HG03066 (cell line): ENCODE data around the gene MAP3K2.

Experiments
- ATAC-seq: cut with Tn5 transposase; IDR thresholded peaks from one replicate; pipeline ENCODE4 v1.9.1; 2021; ENCODE audit warnings: low read depth; ENCODE audit not compliant: unreplicated experiment

Gene MAP3K2

GRCh38 chr2:127407661-127408003 lies 19.9 kb upstream of the MAP3K2 start:
- peak; percentile 21 for ATAC-seq

- ATAC-seq: no peak
These were observed 19.3 kb upstream of the MAP3K2 start for GRCh38 chr2:127407091-127407490.

GRCh38 chr2:127406454-127406853 lies 18.7 kb upstream of the MAP3K2 start:
- no peak for ATAC-seq

GRCh38 chr2:127405255-127405610 lies 17.5 kb upstream of the MAP3K2 start:
- no peak for ATAC-seq

DNA sequence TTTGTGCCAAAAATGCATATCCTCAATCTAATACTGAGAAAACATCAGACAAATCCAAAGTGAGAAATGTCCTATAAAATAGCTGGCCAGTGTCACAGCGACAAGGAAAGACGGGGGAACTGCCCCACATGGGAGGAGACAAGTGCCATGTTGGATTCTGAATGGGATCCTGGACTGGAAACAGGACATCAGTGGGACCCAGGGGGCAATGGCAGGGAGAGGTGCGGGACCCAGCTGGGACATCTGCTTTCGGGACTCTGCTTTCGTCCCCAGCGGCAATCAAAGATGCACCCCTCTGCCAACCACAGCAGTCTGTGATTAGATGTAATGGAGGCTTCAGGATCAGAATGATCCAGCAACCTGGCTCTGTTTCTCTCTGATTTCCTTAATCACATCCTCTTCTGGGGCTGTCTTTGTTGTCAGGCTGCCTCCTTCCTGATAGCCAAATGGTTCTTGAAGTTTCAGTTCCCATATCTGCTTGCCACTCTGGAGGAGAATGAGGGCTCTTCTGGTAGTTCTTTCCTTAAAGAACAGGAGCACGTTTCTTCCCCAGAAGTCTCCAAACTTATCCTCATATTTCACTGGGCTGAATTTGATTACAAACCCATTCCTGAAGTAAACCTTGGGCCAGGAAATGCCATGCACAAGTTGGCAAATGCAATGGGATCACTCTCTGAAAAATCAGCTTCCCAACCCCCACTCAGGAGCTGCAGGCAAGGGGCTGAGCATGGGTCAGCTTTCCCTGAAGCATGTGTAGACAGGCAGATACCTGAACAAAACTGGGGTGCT lies 16.9 kb upstream of the MAP3K2 start:
- ATAC-seq: no peak

DNA sequence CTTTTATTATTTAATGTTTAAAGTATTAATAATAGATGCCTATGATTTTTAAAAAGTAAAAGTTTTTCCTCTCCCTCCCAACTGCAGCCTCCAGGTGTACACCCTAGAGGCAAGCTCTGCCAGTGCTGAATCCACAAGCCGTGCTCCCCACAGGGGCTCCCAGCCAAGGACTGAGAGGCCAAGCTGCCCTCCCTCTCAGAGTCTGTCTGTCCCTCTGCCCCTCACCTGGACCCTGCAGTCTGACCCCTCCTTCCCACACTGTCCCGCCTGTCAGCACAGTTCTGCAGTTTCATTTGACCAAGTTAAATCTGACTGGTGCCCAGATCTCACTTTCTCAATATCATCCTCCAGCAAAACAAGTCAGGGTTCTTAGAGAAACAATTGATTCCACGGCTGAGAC lies 15.7 kb upstream of the MAP3K2 start:
- ATAC-seq: no peak

DNA sequence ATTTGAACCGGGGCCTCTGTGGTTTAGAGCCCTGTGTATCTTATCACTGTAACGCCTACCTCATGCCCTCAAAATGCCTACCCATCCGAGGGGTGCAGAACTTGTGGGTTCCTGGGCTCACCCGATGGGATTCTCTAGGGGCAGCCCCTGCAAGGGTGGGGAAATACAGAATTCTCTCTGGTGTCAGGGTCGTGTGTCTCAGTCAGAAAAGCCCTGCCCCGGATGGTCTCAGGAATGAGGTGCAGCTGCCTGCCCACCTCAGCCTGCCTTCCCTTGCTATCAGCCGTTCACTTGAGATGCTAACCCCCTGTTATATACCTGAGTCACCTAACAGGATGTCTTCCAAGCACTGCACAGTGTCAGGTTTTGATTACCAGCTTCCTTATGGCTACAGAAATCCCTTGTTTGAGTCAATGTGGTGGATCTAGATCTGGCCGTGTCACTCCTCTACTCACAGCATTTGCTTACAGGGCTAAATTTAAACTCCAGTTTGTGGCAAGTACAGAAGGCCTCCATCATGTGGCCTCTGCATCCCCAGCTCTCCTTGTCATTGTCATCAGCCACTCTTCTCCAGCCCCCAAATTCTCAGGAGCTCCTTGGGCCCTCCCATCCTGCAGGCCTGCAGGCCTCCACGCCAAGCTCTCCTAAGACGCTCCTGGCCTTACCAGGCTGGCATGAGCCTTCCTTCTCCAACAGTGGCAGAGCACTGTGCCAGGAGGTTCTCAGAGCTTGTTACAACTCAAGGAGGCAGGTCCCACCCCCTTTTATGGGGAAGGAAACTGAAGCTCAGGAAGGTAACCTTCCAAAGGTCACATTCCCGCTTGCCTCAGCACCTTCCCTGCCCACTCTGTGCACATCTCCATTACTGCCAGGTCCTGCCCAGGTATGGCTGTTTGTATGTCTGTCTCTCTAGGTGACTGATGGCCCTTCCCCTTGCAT lies 14.3 kb upstream of the MAP3K2 start:
- no peak for ATAC-seq

DNA sequence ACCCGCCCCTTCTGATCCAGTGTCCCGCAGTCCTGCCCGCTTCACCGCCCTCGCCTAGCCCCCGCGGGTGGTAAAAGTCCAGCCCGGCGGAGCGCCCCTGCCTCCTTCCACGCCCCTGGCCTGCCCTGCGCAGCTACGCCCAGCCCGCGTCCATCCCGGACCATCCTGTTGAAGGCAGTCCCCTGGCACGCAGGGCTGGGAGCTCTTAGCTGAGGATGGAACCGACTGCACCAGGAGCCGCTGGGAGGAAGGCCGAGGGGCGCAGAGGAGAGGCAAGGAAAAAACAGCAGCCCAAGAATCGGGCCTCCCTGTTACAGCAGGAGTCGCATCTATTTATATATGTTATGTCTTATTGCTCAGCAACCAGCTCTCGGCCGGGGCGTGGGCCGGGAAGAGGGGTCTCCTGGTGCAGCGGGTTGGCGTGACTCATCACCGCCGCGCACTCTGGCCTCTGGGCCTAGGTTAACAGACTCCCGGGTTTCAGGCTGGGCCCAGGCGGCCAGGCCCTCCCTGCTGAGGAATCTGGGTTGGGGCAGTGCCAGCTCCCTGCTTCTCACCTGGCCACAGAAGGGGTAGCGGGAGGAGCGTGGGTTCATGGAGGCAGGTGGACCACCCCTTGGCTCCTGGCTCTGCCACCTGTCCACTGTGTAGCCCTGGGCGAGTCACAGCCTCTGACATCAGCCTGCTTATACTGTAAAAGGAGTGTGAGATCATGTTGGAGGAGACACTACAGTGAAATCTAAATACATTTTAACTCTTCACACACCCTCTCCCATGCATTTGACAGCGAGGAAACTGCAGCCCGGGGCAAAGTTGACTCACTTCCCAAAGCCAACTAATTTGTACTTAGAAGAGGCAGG lies 13.4 kb upstream of the MAP3K2 start:
- no peak for ATAC-seq

DNA sequence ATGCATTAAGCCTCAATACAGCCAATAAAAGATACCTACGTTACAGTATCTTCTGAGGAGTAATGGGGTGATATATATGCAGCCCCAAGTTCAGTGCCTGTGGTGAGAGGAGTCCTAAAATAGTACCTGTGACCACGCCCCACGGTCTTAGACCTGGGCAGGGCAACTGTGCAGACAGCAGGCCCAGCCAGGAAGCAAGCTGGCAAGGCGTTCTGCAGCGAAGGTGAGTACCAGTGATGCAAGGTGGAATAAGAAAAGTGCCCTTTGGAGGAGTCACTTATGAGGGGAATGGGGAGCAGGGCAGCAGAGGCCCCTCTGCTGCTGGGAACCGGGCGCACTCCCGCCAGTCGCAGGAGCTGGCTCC lies 12.7 kb upstream of the MAP3K2 start:
- no peak for ATAC-seq

DNA sequence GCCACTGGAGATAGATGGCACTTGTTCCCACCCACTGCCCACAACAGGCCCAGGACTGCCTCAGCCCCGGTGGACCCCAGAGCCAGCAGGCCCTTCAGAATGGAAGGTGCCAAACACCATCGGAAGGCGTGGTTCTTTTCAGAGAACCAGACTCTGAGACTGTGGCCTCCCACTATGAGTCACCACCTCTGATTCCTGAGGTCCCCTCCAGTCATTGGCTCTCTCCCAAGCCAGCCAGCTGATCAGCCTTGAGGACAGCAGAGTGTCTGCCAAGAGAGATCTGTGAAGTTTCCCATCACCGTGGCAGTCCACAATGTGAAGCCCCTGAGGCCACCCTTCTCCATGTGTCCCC lies 10.4 kb upstream of the MAP3K2 start:
- peak; percentile 92 for ATAC-seq

DNA sequence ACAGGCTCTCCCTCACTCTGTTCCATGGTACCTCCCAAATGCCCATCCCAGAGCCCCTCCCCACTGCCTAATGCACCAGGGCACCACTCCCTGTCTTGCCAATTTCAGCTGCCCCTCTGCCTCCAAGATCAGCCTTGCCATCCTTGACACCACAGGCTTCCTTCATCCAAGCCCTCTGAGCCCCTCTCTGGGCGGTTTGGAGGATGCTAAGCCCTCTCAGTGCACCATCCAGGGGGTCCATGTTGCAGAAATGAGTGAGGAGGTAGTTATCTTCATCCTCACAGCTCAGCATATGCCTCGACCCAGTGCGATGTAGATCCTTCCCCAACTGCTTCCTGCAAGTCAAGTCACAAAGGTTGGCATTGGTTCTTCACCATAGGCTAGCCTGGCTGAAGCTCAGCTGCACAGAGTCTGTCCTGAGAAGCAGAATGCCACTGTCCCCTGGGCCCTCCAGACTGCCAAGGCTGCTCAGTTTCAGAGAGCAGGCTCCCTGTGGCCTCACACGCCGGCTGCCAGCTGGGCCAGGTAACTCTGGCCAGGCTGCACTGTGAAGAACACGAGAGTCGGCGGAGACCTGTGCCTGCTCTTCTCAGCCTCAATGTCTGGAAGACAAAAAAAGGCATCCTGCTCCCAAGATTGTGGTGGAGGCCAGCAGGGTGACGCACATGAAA lies 9.9 kb upstream of the MAP3K2 start:
- ATAC-seq: peak; percentile 8

- no peak for ATAC-seq
These were observed 6.7 kb upstream of the MAP3K2 start for GRCh38 chr2:127394492-127394891.

- no peak for ATAC-seq
These were observed 5.2 kb upstream of the MAP3K2 start for GRCh38 chr2:127392828-127393578.

DNA sequence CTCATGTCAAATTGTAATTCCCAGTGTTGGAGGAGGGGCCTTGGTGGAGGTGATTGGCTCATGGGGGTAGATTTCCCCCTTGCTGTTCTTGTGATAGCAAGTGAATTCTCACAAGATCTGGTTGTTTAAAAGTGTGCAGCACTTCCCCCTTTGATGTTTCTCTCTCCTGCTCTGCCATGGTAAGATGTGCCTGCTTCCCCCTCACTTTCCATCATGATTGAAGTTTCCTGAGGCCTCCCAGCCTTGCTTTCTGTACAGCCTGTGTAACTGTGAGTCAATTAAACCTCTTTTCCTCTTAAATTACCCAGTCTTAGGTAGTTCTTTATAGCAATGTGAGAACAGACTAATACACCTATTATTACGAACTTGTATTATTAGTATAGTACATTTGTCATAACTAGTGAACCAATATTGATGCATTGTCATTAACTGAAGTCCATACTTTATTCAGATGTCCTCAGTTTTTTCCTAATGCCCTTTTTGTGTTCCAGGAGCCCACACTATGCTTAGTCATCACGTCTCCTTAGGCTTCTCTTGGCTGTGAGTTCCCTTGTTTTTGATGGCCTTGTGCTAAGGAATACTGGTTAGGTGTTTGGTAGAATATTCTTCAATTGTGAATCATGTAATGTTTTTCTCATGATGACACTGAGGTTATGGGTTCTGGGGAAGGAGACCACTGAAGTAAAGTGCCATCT lies 4.5 kb upstream of the MAP3K2 start:
- ATAC-seq: no peak

DNA sequence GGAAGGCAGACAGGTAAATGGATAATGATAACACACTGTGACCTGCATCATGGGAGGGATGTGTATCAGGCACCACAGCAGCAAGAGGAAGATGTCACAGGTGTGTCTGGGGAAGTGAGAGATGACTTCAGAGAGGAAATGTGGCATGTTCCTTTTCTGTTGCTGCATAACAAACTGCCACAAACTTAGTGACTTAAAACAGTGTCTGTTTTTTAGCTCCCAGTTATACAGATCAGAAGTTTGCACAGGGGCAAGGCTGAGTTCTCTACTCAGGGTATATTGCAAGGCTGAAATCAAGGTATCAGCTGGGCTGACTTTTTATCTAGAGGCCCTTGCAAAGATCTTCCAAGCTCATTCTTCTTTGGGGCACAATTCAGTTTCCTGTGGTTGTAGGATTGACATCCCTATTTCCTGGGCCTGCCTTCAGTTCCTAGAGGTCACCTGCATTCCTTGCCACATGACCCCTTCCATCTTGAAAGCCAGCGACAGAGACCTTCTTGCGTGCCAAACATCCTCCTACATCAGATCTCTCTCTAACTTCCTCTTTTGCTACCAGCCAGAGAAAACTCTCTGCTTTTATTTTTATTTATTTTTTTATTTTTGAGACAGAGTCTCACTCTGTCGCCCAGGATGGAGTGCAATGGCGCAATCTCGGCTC lies 2.1 kb upstream of the MAP3K2 start:
- ATAC-seq: no peak

- ATAC-seq: peak; percentile 16
These were observed 819 bp upstream of the MAP3K2 start for GRCh38 chr2:127388423-127389164.

- peak; percentile 60 for ATAC-seq
These were observed 766 bp downstream of the MAP3K2 start for GRCh38 chr2:127386764-127387654.
